ENCODE data around the gene MRNIP. TPM values are rescaled to one million over a fixed set of nuclear protein-coding genes. Genes with fewer than 3 reads are reported as not detected.

The MRNIP gene
- total RNA-seq, 1 experiment from 2014 or later, result 31.1 TPM

GRCh38 chr5:179852993-179853547 is 5.5 kb downstream of the MRNIP start:
- Histone ChIP-seq H4K8ac (replicated peaks; ENCODE audit: insufficient read length, low read depth, low read length) (no peak overlapping the region), H2AFZ (ENCODE audit: low read length) (no peak overlapping the region), H3K9me3 (ENCODE audit: control insufficient read depth, low read depth, low read length) (no peaks in the 10 kb centered on the region), H3K56ac (ENCODE audit: insufficient read length, low read depth, low read length) (no peak overlapping the region), H2BK5ac (ENCODE audit: insufficient read length, low read length) (no peak overlapping the region), H2BK12ac (ENCODE audit: insufficient read length, low read depth, low read length) (no peak overlapping the region), H3K4me2 (ENCODE audit: insufficient read depth, insufficient read length, low read length) (no peak overlapping the region), H2BK15ac (ENCODE audit: low read depth, low read length) (no peak overlapping the region), H3T11ph (ENCODE audit: low read length) (no peak overlapping the region), H3K4ac (ENCODE audit: low read depth, low read length) (no peak overlapping the region), H4K20me1 (ENCODE audit: control insufficient read depth, insufficient read depth, insufficient read length) (no peaks in the 10 kb centered on the region), H3K79me2 (ENCODE audit: insufficient read depth, low read length) (0 out of 2 replicates have a peak, but pooled peaks cover 4% of the 10 kb centered on the region), H3K9ac (ENCODE audit: extremely low read depth, insufficient read length, low read length) (no peak overlapping the region), H2BK20ac (ENCODE audit: low read depth, low read length, poor library complexity, severe bottlenecking) (no peak overlapping the region), H3K18ac (ENCODE audit: insufficient read length, low read depth, low read length) (no peak overlapping the region), H4K91ac (ENCODE audit: insufficient read length, low read depth, low read length) (no peak overlapping the region), H3K27me3 (ENCODE audit: insufficient read depth, low read length) (no peaks in the 10 kb centered on the region), H2AK5ac (ENCODE audit: insufficient read length, low read length) (no peak overlapping the region), H3K4me1 (ENCODE audit: insufficient read depth, low read length) (no peaks in the 10 kb centered on the region), H3K79me1 (ENCODE audit: insufficient read depth, low read depth, low read length, poor library complexity, severe bottlenecking) (no peaks in the 10 kb centered on the region), H3K27ac (ENCODE audit: insufficient read length, low read depth, low read length) (no peak overlapping the region), H3K23ac (ENCODE audit: insufficient read length, low read depth, low read length) (no peak overlapping the region), H3K14ac (ENCODE audit: insufficient read depth, low read length) (no peak overlapping the region), H4K5ac (ENCODE audit: insufficient read length, low read depth, low read length) (no peak overlapping the region), H2BK120ac (ENCODE audit: low read depth, low read length, poor library complexity, severe bottlenecking) (no peak overlapping the region), H3K23me2 (ENCODE audit: insufficient read length, low read depth, low read length, poor library complexity, severe bottlenecking) (no peaks in the 10 kb centered on the region)
- Mint-ChIP-seq H3K4me1 (peaks cover 3% of the 10 kb centered on the region in 2 experiments; a peak in 3 of 4 replicates), H3K9me3 (no peaks in the 10 kb centered on the region), H3K36me3 (ENCODE audit: insufficient read depth in 1 of 3, low read depth in 3 of 3) (peaks cover 17 to 29% (median 22%) of the 10 kb centered on the region in 3 experiments), H3K4me3 (no peak overlapping the region; a peak in 1 of 5 replicates), H3K27me3 (ENCODE audit: low read depth) (peaks cover 2% of the 10 kb centered on the region), H3K27ac (peak overlapping the region in 2 of 3 experiments; percentile 61 to 63; a peak in 1 of 7 replicates)
- no peak for TF ChIP-seq CTCF (conservative IDR thresholded peaks at IDR 0.05)
- WGBS (ENCODE audit: extremely low coverage, insufficient read length, low lambda C conversion rate), result no CpG with 5 or more reads among the region's 8 CpGs
- DNase-seq, result no peak

Data from H9 (cell line).